GM12874 (cell line): ENCODE results near the gene TCEANC2.

Source experiments
- CTCF ChIP-seq: IDR thresholded peaks from 2 replicates; pipeline ENCODE4 v1.5.1; 2011; ENCODE audit warnings: low read depth, mild to moderate bottlenecking, control low read depth, low read length, moderate library complexity; ENCODE audit not compliant: insufficient read depth

TCEANC2 gene

GRCh38 chr1:54046671-54047383 is 6.6 kb upstream of the TCEANC2 start:
- TF ChIP-seq CTCF: no peak

DNA sequence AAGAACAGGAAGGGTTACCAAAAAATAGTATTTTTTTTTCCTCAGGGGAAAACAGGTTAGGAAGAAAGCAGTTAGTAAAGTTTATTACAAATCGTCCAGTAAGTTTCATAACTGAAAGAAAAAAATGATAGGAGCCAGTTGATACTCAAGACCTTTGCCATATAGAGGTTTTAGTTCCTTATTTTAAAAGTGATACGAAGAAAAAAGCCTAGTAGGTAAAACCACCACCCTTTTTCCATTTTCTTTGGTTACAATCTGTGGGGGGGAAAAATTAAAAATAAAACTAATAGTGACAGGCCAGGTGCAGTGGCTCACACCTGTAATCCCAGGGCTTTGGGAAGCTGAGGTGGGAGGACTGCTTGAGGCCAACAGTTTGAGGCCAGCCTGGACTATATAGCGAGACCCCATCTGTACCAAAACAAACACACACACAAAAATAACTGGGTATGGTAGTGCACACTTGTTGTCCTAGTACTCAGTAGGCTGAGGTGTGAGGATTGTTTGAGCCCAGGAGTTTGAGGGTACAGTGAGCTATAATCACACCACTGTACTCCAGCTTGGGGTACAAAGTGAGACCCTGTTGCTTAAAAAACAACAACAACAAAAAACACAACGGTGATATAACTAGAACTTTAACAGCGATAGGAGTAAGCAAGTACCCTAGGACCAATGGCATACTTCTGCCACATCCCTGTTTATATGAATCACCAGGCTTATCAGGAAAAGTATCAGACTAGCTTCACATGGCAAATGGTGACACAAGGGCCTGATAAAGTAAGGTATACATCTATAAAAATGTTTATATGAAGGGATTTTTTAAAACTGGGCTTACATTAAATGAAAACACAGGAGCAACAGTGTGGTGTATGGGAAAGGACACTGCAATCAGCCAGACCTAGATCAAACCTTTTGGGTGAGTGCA is 5.8 kb upstream of the TCEANC2 start:
- TF ChIP-seq CTCF: no peak

GRCh38 chr1:54051933-54052430 is 1.4 kb upstream of the TCEANC2 start:
- TF ChIP-seq CTCF: no peak

GRCh38 chr1:54052431-54052933 is 926 bp upstream of the TCEANC2 start:
- TF ChIP-seq CTCF: no peak

GRCh38 chr1:54053745-54054437 is 483 bp downstream of the TCEANC2 start:
- TF ChIP-seq CTCF: no peak

DNA sequence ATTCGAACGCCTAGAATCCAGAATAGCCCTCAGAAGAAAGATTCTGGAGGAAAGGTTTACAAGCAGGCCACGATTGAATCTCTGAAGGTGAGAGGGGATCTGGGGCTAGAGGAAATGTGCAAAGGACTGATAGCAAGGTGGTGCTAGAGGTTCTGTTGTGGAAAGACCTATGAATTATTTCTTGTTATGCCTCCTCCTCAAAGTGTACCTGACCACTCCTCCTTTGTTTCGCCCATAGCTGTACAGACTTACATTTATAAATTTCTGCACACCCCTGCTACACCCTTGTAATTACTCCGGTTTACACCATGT is 986 bp downstream of the TCEANC2 start:
- no peak for TF ChIP-seq CTCF

GRCh38 chr1:54064299-54064698 is 10.9 kb downstream of the TCEANC2 start:
- TF ChIP-seq CTCF: no peak
